ENCODE data around the gene SFTPB.
"Not testable (repeated sequence)": the region's sequence is repeated elsewhere in the genome, so short reads cannot be mapped to it uniquely, and the experiment has no call there.

The SFTPB gene

GRCh38 chr2:85668009-85668856 is at the start of gene SFTPB:
TSS of gene SFTPB (minus strand) at chr2:85668199. CDS start at chr2:85668183, 16 bp downstream.
- DNase-seq: no peak

GRCh38 chr2:85717308-85718008 is 49.5 kb upstream of the SFTPB start:
- no peak for DNase-seq

DNA sequence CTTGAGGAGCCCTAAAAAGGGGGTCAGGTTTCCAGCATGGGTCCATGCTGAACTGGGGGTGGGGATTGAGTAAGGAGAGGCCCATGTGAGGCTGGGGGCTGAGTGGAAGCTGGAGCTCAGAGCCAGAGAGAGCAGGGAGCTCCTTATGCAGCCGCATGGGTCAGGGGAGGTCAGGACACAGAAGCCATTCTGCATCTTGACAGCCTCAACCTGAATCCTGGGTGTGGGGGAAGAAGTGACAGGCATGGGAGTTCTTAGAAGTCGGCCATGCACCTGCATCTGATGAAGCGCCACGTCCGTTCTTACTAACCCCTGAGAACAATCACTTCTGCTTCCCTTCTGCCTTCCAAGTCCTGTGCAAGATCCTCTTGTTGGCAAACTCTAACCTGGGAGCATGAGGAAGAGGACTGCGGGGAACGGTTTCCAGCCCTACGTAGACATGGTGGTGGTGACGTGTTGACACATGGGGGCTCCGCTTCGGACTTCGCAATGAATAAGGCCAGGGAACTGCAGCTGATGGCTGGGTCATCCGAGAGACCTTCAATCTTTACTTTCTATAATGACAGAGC is 48.4 kb upstream of the SFTPB start:
- DNase-seq: no peak

DNA sequence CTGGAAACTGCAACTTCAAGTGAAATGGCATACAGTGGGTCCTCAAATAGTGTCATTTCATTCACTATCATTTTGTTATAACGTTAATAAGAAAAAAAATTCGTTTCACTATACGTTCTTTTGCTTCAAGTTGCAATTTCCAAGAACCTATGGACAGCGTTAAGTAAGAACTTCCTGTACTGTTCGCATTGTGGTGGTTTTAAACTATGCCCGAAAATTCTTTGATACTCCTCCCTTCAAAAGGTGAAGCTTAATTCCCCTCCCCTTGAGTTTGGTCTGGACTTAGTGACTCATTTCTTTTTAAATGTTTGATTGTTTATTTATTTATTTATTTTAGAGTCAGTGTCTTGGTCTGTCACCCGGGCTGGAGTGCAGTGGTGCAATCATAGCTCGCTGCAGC is 46.8 kb upstream of the SFTPB start:
- no peak for DNase-seq

DNA sequence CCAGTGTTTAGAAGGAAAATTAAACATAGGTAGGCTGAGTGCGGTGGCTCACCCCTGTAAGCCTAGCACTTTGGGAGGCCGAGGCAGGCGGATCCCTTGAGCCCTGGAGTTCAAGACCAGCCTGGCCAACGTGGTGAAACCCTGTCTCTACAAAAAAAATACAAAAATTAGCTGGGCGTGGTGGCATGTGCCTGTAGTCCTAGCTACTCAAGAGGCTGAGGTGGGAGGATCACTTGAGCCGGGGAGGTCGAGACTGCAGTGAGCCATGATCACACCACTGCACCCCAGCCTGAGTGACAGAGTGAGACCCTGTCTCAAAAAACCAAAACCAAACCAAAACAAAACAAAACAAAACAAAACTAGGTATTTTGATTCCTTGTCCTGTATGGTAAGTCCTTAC is 46.4 kb upstream of the SFTPB start:
- not testable (repeated sequence) for DNase-seq

DNA sequence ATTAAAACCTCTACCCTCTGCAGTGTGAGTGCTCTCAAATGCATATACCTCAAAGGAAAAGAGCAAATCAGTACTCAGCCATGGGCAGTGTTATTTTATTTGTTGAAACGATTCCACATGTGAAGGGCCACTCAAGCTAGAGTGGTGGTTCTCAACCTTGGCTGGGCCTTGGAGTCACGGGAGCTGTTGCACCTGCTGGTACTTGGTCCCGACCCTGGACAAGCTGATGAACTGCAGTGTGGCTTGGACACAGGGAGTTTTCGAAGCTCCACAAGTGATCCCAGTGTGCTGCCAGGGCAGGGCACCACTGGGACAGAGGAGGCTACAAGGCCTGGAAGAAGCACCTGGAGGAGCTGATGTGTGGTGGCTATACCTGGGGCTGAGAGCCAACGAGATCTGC is 45.8 kb upstream of the SFTPB start:
- no peak for DNase-seq

DNA sequence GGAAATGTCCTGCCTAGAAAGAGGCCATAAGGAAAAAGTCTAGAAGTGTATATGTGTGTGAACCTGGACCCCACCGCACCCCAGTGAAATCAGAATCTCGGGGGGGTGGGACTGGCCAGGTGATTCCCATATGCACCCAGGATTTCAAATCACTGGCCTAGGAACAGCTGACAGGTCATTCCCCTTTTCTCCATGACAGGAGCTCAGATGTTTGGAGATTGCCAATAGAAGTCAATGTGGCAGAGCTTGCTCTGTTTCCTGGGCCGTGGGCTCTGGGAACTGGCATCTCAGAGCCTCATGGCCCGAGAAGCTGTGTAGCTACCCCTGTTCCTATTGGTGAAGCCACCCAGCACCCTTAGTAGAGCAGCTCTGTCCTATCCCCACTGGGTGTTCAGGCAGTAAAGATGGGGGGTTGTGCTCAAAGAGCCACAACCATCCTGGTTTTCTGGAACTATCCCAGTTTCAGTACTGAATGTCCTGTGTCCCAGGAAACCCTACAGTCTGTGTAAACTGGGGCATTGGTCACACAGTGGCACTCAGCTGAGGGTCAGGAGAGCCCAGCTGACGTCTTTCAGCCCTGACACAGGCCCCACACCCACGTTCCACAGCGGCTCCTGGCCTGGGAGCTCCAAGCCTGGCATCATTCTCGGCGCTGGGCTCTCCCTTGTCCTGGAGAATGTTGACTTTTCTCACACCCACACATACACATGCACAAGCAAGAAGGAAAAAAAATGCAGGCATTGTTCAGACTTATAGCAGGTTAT is 45.0 kb upstream of the SFTPB start:
- no peak for DNase-seq

DNA sequence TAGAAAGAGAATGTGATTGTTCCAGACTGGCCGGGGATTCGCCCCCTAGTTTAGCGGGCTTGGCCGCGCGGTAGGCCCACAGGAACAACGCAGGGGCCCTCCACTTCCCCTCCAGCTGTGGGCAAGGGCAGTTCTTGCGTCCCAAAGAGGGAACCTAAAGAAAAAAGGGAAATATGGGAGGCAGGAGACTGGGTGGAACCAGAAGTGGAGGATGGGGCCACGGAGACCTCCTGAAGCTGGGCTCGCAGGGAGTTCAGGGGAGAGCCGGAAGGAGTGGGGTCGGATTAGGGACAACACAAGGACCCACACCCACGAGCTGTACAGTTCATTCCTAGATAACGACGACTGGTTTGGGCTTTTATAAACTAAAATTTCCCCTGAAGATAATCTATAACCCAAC is 44.3 kb upstream of the SFTPB start:
- DNase-seq: no peak

DNA sequence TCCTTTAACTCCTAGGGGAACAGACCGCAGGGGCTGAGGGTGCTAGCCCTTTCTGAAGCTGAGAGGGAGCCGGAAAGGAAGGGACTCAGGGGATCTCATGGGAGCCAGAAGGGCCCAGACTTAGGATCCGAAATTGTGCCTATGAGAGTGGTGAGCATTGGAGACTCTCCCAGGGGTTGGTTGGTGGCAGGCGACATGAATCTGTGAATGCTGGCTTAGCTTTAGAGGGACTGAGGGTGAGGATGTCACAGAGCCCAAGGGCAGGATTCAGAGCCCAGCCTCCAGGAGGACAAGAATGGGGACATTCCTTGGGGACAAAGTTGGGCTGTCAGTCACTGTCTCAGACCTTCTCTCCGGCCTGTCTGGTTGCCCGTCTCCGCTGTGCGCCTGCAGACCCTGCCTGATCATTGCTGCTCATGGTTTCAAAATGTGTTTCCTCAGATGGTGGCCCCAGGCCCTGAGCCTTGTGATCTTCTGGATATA is 43.6 kb upstream of the SFTPB start:
- no peak for DNase-seq

DNA sequence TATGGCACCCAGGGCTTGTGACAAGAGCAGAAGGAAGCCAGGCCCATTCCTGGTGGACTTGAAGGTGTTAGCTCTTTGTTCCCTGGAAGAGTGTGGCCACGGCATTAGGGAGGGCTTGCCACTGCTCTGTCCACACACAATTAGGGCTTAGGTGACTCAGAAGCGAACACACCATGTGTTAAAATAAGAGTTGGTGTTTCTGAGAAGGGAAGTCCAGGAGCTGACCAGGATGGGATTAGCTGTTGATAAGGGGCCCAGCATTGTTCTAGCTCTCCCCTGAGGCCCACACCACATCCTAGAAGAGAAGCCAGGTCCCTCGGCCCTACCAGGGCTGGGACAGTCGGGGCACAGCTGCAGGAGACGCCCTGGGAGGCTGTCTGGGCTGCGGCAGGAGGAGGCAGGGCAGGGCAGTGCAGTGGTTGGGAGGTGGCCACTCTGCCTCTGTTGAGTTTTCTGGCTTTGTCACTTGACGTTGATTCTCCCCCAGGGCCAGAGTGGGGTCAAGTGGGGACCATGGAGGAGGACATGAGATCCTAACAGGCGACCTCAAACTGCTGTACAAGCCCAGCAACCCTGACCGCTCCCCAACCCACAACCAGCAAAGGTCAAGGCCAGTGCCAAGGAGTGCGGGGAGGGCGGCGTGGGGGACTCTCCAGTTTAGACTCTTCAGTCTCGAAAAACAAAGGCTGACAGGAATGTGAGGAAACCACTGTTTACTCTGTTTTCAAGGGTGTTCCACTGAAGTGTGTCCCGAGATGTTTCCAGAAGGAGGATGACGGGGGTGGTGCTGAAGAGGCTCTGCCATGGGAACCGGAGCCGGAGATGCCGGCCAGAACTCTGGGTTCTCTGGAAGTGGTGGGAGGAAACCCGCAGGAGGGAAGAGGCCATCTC is 42.9 kb upstream of the SFTPB start:
- DNase-seq: no peak

- DNase-seq: no peak
Observed at GRCh38 chr2:85709401-85709811, 41.4 kb upstream of the SFTPB start.

DNA sequence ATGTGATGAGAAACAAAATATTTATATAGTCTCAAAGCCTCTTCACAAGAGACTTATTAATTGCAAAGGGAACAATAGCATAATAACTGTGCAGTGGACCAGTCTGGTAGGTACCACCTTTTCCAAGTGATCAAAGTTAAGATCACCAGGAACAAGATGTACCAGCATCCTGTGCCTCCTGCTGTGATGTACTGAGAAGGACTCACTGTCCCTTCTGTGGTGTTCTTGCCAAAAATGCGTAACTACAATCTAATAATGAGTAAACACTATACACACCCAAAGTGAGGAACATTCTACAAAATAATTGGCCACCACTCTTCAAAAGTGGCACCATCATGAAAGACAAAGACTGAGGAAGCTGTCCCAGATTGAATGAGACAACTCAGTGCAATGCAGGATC is 40.6 kb upstream of the SFTPB start:
- DNase-seq: no peak

- DNase-seq: peak; percentile 72
Observed at GRCh38 chr2:85707304-85707703, 39.3 kb upstream of the SFTPB start.

DNA sequence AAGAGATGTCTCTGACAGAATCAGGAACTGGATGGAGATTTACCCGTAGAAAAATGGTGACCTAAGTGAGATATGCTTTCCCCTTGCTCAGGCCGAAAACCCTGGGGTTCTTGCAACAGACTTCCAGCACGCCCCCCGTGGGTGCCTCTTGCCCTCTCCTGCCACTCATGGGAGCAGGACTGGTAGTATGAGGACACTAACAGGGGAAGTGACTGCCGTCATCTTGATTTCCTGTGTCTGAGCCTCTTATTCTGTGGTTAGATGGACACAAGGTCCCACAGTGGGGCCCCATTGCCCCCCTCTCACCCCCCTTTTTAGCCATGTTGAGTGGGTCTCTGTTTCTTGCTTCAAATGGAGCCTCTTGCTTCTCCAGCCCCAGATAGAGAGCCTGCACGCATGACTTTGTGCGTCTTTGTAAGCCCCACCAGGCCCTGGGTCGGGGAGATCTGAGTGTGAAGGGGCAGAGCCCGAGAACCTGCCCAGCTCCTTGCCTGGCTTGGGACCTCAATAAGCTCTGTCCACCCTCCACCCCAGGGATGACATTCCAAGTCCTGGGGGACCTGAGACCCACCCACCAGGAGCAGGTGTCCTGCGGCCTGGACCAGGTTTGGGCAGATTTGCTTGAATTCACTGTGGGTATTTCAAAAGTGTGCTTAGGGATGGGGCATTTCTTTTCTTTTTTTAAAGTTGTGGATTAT is 38.7 kb upstream of the SFTPB start:
- no peak for DNase-seq

- no peak for DNase-seq
Observed at GRCh38 chr2:85706063-85706462, 38.1 kb upstream of the SFTPB start.

- no peak for DNase-seq
Observed at GRCh38 chr2:85705680-85706039, 37.7 kb upstream of the SFTPB start.

DNA sequence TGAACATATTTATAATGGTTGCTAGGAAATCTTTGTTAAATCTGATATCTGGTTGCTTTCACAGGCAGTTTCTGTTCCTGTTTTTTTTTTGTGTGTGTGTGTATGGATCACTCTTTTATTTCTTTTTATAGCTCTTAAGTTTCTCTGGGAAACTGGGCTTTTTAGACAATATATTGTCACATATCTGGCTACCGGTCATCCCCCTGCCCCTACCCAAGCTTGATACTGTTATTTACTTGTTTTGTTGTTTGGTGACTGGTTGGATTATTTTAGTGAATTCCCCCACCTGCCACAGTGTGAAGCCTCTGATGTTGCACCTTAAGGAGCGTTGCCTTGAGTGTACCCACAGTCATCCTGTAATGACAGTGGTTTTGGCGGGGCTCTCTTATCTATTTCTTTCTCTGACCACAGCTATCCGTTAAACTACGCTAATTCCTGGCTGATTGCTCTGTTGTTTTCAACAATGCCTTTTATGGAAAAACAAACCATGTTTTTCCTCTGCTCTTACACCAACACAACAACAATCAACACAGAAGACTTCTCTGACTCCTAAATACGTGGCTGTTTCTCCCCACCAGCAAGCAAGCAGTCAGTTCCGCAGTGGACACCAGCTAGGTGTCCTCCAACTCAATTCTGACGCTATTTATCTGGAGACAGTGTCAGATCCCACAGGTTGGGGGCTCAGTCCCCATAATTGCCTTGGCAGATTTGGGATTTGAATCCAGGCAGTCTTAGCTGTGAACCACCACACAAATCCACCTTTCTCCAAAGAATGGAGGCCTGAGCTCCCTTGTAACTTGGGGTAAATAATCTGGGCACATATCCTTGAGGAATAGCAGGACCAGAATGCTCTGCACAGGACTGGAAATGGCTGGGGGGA is 37.0 kb upstream of the SFTPB start:
- no peak for DNase-seq

DNA sequence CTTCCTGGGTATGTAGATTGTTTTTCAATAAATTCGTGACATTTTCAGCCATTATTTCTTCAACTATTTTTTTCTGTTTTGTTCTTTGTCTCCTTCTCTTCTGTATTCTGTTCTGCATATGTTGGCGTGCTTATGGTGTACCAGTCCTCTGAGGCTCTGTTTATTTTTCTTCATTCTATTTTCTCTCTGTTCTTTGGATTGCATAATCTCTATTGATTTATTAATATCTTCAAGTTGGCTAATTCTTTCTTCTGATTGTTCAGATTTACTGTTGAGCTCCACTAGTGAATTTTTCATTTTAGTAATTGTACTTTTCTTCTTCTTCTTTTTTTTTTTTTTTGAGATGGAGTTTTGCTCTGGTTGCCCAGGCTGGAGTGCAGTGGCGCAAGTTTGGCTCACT is 36.0 kb upstream of the SFTPB start:
- no peak for DNase-seq

DNA sequence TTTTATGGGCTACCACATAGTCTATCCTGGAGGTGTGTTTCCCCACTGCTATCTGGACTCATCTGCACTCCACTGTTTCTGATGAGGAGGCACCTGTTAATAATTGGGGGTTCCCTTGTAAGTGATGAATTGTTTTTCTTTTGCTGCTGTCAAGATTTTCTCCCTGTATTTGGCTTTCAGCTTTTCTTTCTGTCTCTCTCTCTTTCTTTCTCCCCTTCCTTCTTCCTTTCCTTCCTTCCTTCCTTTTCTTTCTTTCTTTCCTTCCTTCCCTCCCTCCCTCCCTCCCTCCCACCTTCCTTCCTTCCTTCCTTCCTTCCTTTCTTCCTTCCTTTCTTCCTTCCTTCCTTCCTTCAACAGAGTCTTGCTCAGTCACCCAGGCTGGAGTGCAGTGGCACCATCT is 35.3 kb upstream of the SFTPB start:
- no peak for DNase-seq

DNA sequence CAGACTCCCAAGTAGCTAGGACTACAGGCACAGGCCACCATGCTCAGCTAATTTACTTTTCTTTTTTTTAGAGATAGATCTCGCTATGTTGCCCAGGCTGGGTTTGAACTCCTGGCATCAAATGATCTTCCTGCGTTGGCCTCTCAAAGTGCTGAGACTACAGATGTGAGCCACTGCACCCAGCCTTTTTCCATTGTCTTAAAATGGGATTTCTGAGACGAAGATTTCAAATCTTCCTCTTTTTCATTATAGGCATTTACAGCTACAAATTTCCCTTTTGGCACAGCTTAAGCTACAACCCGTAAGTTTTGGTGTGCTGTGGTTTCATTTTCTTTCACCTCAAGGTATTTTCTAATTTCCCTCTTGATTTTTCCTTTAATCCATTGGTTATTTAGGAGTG is 34.8 kb upstream of the SFTPB start:
- DNase-seq: no peak

Data from retina (tissue), 1 donor.